HG03025 (cell line): ENCODE measurements around the gene NPFF.
A peak's percentile ranks its signal among the peaks of the same experiment; 100 is the strongest.

Experiments
- ATAC-seq: cut with Tn5 transposase; IDR thresholded peaks from one replicate; pipeline ENCODE4 v1.9.1; 2021; ENCODE audit warnings: mild to moderate bottlenecking, moderate library complexity; ENCODE audit not compliant: unreplicated experiment, low FRiP score

The NPFF gene

GRCh38 chr12:53514628-53515290, 7.5 kb upstream of the NPFF start:
- ATAC-seq, result no peak

DNA sequence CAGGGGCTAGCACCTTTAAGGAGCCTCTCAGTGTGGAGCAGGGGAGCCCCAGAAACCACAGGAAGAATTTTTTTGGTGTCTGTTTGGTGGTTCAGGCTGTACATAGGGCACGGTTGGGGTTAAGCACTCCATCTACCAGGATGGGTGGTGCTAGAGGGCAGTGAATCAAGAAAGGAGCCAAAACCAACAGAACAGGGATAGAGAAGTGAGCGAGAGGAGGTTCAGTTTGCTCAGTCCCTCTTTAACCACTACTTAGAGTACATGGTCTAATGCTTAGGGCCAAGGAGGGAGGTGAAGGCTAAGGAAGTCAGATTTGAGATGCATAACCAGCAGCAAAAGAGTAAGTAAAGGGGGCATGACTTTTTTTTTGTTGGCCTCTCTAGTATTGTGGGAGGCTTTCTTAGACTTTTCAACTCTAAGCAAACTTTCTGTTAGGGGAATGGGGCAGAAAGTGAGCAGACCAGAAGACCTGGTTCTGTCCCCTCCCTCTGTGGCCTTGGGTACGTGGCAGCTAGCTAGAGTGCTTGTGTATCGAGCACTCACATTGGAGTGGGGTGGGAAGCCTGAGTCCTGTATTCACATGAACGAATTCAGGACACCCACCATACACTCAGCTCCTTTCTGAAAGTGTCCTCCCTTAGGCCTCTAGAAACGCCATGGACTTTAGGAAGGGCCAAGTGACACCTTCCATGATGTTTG, 6.6 kb upstream of the NPFF start:
- no peak for ATAC-seq

DNA sequence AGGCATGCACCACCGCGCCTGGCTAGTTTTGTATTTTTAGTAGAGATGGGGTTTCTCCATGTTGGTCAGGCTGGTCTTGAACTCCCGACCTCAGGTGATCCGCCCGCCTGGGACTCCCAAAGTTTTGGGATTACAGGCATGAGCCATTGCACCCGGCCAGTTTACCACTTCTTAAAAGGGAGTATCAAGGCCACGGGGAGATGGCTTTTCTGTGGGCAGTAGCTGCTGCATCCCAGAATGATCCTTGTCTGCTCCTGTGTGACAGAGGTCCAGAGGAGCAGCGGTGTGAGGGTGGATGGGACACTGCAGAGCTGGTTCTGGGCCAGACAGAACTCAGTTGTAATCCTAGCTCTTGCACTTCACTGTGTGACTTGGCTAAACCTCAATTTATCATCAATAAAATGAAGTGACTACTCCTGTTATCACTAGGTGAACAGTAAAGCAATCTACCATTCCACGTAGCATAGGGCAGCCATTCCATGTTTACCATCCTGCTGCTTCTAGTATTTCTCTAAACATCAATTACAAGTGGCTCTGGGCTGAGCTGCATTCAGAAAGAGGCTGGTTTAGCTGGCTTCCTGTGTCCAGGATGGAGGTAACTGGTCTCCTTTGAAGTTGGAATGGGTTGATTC, 3.0 kb upstream of the NPFF start:
- no peak for ATAC-seq

GRCh38 chr12:53508534-53509170, 1.4 kb upstream of the NPFF start:
- no peak for ATAC-seq

DNA sequence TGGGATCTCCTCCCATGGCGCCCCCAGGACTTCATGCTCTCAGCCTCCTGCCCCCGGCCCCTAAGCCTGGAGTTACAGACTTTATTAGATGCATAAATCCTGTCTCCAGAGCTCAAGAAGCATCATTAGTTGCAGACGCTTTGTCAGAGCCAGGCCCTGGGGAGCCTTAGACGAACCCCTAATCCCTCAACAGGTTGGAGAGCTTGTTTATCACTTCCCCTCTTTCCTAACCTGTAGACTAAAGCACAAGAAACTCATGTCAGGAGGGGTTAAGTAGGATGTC, 260 bp upstream of the NPFF start:
- ATAC-seq, result no peak

- ATAC-seq, result no peak
These were observed 866 bp downstream of the NPFF start for GRCh38 chr12:53506450-53506785.

DNA sequence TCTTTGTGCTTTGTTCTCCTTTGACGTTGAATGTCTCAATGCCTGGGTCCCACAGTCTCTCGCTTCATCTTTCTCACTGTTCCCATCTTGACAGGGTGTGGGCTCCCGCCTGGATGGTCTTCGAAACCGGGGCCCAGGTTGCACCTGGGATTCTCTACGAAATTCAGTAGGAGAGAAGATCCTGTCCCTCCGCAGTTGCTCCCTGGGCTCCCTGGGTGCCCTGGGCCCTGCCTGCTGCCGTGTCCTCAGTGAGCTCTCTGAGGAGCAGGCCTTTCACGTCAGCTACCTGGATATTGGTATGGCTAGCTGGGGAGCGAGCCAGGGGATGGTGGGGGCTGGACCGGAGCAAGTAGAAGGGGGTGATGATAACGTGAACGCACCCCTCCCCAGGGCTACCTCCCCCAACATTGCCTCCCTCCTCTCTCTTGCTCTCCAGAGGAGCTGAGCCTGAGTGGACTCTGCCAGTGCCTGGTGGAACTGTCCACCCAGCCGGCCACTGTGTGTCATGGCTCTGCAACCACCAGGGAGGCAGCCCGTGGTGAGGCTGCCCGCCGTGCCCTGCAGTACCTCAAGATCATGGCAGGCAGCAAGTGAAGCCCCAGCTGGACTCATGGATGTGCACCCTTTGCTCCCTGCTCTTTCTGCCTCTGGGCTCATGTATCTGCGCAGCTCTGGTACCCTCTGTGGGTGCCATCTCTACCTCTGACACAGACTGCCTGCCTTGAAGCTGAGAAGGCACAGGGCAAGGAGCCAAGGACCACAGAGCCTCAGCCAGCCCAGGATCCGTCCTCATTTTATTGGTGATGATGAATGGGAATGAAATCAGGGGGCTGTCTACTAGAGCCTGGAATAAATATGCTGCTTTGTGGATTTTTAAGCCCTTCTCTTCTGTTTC, 1.5 kb downstream of the NPFF start:
- ATAC-seq, result no peak

DNA sequence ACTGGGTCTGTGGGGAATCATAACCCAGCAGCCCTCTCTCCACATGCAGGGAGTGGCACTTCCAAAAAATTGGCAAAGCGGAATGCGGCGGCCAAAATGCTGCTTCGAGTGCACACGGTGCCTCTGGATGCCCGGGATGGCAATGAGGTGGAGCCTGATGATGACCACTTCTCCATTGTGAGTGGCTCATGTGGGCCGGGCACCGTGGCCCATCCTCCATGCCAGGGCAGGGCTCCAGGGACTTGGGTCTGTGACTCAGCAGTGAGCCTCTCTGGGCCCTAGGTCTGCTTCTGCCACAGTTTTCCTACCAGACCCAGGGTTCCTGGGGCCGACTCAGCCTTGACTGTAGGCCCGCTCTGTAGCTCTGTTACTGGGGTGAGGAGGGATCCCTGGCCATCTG, 2.2 kb downstream of the NPFF start:
- no peak for ATAC-seq

DNA sequence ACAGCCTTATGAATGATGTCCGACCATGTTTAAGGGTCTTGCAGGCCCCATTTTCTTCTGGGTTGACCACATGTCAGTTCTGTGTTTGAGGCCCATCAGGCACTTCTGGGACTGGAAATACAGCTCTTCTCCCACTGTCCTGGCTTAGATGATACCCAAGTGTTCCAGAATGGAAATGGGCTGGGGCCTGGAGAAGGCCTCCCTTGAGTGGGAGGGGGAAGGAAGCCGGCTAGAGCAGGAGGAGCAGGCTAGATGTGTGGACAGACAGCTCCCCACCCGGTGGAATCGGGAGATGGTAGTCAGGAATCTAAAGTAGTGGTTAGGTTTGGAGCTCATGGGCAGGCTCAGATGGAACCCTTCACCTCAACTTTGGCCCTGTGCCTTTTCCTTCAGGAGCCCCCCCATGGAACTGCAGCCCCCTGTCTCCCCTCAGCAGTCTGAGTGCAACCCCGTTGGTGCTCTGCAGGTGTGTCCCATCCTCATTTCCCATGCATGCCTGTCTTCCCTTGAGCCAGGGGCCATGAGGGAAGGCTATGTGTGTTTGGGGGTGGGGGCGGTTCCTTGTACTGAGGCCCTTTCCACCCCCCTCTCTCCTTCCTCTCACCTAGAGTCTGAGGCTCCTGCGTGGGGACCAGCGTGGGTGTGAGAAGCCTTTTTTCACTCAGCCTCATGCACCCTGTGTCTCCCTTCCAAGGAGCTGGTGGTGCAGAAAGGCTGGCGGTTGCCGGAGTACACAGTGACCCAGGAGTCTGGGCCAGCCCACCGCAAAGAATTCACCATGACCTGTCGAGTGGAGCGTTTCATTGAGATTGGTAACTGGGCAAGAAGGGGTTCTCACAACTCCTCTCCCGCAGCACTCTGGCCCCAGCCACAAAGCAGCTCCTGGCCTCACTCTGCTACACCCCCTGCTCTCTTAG, 3.0 kb downstream of the NPFF start:
- ATAC-seq, result no peak

DNA sequence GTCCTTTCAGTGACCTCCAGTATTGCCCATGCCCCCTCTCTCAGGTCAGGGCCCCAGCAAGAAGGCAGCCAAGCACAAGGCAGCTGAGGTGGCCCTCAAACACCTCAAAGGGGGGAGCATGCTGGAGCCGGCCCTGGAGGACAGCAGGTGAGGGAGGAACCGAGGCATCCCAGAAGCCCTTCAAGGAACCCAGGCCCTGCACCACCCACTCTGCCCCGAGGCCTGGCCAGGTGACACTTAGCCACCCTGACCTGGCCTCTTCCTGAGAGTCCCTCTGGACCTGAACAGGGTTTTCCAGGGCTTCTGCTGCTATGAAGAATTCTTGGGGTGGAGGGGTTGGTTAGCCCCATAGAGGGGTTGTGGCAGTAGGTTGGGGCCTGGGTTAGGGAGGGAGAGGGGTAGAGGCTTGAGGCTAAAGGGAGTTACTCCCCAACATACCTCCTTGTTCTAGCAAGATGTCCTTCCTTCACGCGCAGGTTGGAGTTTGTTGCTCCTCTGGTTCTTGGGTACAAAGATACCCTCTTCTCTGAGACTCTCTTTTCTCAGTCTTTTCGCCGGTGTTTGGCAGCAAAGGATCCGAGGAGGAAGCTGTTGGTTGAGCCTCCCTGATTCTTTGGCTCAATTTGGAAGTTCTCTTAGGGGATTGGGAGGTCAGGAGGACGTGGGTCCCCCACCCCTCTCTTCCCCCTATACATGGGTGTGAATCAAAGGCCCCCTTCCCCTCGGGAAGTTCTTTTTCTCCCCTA, 4.1 kb downstream of the NPFF start:
- no peak for ATAC-seq

- no peak for ATAC-seq
These were observed 5.0 kb downstream of the NPFF start for GRCh38 chr12:53502331-53502730.

DNA sequence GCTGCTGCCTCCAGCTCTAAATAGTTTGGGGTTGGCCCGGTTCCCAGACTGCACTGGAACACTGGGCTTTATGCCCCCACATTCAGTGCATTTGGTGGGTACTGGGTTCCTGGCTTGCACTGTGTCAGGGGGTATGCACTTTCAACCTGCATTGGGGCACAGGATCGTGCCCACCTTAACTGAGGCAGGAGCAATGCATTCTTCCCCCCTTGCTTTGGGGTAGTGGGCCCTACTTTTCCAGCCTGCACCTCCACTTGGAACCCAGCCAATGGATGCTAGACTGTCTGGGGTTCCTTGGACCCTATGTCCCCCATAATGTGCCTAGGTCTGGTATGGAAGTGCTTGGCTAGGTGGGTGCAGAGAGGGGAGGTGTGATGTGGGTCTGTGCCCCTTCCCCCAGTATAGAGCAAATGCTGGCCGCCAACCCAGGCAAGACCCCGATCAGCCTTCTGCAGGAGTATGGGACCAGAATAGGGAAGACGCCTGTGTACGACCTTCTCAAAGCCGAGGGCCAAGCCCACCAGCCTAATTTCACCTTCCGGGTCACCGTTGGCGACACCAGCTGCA, 5.6 kb downstream of the NPFF start:
- no peak for ATAC-seq

DNA sequence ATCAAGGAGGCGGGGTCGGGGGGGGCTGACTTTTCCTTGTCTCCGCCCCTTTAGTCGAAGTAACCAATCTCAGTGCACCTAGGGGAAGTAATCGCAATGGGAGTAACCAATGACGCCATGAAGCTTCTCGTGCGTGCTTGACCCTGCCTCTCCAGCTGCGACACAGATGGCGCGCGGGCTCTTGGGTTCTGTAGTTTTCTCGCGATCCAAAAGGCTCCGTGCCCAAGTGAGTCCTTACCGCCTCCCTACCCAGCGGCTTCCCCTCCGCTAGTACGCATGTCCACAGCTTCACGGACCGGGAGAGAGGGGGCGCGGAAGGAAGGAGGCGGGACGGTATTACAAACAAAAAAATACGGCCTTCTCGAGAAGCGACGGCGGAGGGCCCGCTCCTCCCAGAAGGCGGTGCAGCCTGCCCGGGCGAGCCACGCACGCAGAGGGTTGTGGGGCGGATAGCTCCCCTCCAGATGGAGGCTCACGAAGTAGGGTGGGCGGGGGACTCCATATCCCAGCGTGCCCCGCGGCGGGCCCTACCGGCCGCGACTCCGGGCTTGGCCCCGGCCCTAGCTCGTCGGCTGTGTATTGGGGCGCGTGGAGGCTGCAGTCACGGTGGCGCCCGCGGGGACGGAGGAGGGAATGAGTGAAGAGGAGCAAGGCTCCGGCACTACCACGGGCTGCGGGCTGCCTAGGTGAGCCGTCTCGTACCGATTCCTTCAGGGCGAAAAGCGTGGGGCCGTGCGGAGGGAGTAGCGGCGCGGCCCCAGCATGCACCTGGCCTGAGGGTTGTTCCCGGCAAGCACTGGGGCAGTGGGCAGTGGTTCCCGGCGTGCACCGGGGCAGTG, 6.3 kb downstream of the NPFF start, which contains the start of gene TARBP2:
Gene TARBP2, plus strand, starts transcription at position 508 of the 839 bp plus-strand sequence. Its CDS starts 126 bp downstream, at position 634.
- peak; percentile 80 for ATAC-seq

- ATAC-seq, result no peak
These were observed 7.0 kb downstream of the NPFF start for GRCh38 chr12:53500142-53500775.

DNA sequence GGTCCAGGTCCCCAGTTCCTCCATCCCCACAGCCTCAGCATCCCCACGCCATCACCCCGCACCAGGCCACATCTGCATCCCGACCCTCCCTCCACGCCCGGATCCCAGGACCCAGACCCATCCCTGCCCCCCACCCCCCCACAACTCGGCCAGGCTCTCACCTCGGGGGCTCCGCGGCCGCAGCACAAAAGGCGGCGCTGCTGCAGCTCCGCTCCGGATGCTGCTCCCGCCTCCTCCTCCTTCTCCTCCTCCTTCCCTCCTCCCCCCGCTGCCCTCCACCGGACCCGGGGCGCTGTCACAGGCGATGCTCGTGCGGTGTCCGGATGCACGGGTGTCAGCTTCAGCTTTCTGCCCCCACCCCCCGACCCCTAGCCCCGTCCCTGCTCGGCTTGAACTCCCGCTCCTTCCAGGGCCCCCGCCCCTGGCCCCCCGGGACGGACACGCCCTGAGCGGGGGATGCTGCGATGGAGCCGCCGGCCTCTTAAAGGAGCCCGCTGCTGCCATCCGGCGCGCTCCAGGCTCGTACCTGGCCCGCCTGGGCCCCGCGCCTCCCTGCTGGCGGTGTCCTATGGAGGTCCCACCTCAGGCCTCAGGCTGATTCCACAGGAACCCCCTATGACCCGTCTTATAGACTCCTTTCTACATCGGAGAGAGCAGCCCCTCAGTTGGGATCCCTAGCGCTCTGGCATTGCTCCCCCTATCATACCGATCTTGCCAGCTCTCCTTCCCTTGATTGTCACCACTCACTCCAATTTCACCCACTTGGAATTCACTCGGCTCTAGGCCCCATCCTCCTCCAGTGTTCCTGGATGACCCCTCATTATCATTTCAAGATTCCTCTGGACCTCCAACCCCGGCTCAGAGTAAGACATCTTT, 7.8 kb downstream of the NPFF start, which contains the start of gene MAP3K12:
Gene MAP3K12, minus strand, starts transcription at position 193 of the 876 bp plus-strand sequence. CDS start 12,067 bp downstream, outside the sequence.
- no peak for ATAC-seq

DNA sequence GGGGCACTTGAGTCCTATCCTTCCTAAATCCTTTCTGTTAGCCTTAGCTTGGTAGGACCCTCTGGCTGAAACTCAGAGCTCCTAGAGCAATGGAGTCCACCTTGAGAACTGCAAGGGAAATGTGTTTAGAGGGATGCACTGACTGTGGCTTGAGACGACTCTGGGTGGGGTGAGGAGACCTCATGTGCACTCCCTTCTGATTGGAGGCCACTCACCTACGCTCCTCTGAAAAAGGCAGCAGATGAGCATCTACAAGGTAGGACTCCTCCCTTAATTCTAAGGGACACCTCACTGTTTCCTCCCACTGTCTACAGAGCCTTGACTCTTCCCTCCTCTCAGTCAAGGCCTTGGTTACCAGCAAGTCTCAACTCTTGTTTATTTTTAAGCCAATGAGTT, 9.1 kb downstream of the NPFF start:
- ATAC-seq, result no peak
